ENCODE data around the gene MYO15B. TPM values are rescaled to one million over a fixed set of nuclear protein-coding genes. Genes with fewer than 3 reads are reported as not detected.

MYO15B gene
- total and polyA plus RNA-seq, 2 of the 13 experiments (the other 11 are each of a cell fraction or from before 2014, with no cell fraction given) = 2.8 to 8.1 TPM

DNA sequence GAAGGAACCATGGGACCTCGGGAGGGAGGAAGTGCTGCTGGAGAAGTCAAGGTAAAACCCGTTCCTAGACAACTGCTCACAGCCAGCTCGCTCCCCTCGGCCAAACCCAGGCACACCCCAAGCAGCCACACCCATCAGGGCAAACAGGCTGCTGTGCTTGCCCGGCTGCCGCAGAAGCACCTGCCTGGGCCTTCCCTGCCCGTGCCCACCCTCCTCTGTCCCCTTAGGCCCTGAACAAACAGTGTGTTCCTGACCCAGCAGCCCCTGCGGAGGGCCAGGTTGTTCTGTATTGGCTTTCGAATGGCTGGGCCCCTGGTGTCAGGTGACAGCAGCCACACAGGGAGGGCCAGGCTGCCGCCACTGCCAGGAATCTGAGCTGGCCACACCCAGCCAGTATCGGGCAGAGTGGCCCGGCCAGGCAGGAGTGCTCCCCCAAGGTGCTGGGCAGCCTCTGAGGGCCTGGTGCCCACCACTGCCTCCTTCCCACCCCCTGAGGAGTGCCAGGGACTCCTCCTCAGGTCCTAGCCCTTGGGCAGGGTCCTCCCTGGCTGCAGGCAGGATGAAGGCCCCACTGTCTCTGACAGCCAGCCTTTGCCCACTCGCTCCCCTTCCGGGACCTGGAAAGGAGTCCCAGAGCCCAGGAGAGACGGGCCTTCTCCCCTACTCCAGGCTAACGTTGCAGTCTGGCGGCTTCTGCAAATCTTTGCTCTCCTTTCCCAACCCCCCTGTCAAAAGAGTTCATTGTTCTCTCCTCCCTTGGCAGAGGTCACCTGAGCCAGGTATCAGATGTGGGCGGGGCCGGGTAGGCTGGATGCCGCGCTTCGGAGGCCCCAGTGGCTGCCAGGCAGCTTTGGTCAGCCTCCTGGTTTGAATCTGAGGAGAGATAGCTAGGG is 38.1 kb upstream of the MYO15B start (continued):
- TF ChIP-seq ZNF850 (CRISPR knock-in tag; conservative IDR thresholded peaks at IDR 0.05) (no peak), ZNF24 (IDR thresholded peaks at IDR 0.05) (no peak), KLF16 (CRISPR knock-in tag; IDR thresholded peaks at IDR 0.05) (peak in 1 of 2 experiments; percentile 68; a peak in 1 of 4 replicates), ZNF276 (CRISPR knock-in tag; IDR thresholded peaks at IDR 0.05; ENCODE audit: low read depth) (no peak), HOXA3 (CRISPR knock-in tag; IDR thresholded peaks at IDR 0.05) (peak; percentile 69), ZNF10 (CRISPR knock-in tag; IDR thresholded peaks at IDR 0.05; ENCODE audit: borderline replicate concordance, low read depth) (no peak), MIER2 (CRISPR knock-in tag; IDR thresholded peaks at IDR 0.05) (no peak), ZNF282 (IDR thresholded peaks at IDR 0.05; ENCODE audit: partially characterized antibody) (no peak), AGO1 (IDR thresholded peaks at IDR 0.05; ENCODE audit: low read depth, low read length, poor library complexity, severe bottlenecking) (peak; percentile 64)
- TF ChIP-seq, protein P1, sequence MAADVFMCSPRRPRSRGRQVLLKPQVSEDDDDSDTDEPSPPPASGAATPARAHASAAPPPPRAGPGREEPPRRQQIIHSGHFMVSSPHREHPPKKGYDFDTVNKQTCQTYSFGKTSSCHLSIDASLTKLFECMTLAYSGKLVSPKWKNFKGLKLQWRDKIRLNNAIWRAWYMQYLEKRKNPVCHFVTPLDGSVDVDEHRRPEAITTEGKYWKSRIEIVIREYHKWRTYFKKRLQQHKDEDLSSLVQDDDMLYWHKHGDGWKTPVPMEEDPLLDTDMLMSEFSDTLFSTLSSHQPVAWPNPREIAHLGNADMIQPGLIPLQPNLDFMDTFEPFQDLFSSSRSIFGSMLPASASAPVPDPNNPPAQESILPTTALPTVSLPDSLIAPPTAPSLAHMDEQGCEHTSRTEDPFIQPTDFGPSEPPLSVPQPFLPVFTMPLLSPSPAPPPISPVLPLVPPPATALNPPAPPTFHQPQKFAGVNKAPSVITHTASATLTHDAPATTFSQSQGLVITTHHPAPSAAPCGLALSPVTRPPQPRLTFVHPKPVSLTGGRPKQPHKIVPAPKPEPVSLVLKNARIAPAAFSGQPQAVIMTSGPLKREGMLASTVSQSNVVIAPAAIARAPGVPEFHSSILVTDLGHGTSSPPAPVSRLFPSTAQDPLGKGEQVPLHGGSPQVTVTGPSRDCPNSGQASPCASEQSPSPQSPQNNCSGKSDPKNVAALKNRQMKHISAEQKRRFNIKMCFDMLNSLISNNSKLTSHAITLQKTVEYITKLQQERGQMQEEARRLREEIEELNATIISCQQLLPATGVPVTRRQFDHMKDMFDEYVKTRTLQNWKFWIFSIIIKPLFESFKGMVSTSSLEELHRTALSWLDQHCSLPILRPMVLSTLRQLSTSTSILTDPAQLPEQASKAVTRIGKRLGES (CRISPR knock-in tag; IDR thresholded peaks at IDR 0.05; ENCODE audit: borderline replicate concordance) = no peak

Data from HepG2 (cell line).